GM13977 (cell line): ENCODE data around the gene SLC24A5.
A peak's percentile ranks its signal among the peaks of the same experiment; 100 is the strongest.

Experiments used
- DNase-seq: peaks from one replicate; pipeline ENCODE4 v3.0.0; 2012; ENCODE audit warnings: low spot score
- in situ Hi-C: fragments of 300-500 bp; cut with MboI; formaldehyde crosslinking; loops from one replicate; pipeline ENCODE4 v1.12.0; 2022; ENCODE audit warnings: low sequenced_read_pairs, low pct_unique_long_range_greater_than_20kb, mixed read lengths, inconsistent platforms; ENCODE audit not compliant: unreplicated experiment
- TF ChIP-seq, protein P1 (sequence below): IDR thresholded peaks from 2 replicates; pipeline ENCODE4 v1.5.1; 2012; ENCODE audit warnings: mild to moderate bottlenecking, control low read depth; ENCODE audit not compliant: insufficient read depth; ENCODE audit errors: extremely low read depth, missing control alignments

Gene SLC24A5

DNA sequence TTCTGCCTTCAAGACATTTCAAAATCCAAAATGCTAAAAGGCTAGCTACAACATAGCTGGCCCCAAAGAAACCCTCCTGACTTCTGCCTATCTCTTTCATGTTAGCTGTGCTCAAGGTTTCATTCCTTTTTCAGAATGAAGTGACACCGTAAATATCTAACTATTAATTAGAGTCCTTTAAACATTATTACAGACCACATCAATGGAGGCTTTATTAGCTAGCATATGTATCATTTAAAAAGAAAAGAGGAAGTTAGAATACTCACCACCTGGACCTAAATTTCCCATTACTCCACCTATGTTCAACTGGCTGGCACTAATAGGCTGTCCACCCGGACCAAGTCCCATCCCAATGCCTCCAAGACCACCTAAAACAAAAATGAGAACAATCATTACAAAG is 32.7 kb downstream of the SLC24A5 start:
- in situ Hi-C loops: no loop called here
- no peak for DNase-seq
- TF ChIP-seq, protein P1, sequence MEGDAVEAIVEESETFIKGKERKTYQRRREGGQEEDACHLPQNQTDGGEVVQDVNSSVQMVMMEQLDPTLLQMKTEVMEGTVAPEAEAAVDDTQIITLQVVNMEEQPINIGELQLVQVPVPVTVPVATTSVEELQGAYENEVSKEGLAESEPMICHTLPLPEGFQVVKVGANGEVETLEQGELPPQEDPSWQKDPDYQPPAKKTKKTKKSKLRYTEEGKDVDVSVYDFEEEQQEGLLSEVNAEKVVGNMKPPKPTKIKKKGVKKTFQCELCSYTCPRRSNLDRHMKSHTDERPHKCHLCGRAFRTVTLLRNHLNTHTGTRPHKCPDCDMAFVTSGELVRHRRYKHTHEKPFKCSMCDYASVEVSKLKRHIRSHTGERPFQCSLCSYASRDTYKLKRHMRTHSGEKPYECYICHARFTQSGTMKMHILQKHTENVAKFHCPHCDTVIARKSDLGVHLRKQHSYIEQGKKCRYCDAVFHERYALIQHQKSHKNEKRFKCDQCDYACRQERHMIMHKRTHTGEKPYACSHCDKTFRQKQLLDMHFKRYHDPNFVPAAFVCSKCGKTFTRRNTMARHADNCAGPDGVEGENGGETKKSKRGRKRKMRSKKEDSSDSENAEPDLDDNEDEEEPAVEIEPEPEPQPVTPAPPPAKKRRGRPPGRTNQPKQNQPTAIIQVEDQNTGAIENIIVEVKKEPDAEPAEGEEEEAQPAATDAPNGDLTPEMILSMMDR: no peak

- in situ Hi-C loops: no loop called here
Observed at GRCh38 chr15:48168616-48169015, 47.8 kb downstream of the SLC24A5 start.

DNA sequence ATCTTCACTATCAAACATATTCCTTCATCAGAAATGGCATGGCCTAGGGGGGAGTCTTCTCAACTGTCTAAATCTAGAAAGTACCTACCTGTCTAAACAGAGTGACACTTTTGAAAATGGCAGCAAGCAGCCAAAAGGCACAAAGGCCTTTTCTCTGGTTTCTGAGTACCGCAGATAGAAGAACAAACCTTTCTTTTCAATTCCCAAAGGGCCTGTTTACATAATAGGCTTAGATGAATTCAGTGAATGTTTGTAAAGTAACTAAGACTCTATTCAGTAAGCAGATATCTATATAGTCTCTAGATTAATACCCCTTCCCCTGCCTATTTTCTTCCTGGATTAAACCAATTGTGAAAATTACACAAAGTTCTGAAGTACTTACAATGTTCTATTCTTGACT is 50.2 kb downstream of the SLC24A5 start:
- in situ Hi-C loops: no loop called here
- TF ChIP-seq, protein P1: no peak
- no peak for DNase-seq

More at GRCh38 chr15:48168616-48169015, 47.8 kb downstream of the SLC24A5 start:
- no peak for DNase-seq
- TF ChIP-seq, protein P1: no peak

- TF ChIP-seq, protein P1: no peak
- in situ Hi-C loops: no loop called here
- DNase-seq: no peak
Observed at GRCh38 chr15:48175126-48175525, 54.3 kb downstream of the SLC24A5 start.

GRCh38 chr15:48176112-48176511 is 55.3 kb downstream of the SLC24A5 start:
- TF ChIP-seq, protein P1: no peak
- DNase-seq: no peak
- in situ Hi-C loops: no loop called here

- TF ChIP-seq, protein P1: no peak
- in situ Hi-C loops: no loop called here
- DNase-seq: no peak
Observed at GRCh38 chr15:48176957-48177356, 56.2 kb downstream of the SLC24A5 start.

DNA sequence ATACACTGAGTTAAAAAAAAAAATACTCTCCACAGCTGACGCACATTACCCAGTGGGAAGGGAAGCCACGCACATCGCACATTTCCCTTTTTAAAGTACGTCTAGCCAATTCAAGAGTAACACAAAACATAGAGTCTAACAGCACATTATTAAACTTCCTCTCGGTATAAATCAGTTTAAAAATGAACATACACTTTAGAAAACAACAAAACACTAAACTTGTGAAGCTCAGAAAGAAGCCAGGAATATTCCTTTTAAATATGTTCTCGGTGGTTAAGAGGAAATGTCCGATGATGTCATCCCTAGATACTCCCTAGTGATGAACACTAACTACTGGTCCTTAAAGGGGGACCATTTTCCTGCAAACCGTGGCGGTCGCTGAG is 56.6 kb downstream of the SLC24A5 start:
- TF ChIP-seq, protein P1: no peak
- peak; percentile 40 for DNase-seq
- in situ Hi-C loops: no loop called here
